ENCODE results near the gene ATP8B2.

DNA sequence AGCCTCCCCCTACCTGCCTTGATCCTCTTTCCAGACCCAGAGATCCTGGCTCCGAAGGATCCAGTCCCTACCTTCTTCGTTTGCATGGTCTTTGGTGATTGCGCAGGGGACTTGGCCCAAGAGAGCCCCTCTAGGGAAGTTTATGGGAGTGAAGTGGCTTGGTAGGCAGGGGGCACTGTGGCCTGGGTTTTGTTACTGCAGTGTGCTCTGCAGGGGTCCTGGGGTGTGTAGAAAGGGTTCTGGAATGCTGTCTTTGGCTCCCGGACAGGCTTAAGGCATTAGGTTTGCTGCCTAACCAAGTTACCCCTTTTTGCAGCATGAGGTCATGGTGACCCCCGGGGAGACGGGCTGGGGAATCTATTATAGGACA, 3.8 kb downstream of the ATP8B2 start:
- TF ChIP-seq CTCF (IDR thresholded peaks at IDR 0.05; ENCODE audit: low read depth, low read length, missing input control) (no peak), MAX (IDR thresholded peaks at IDR 0.05) (no peak), RXRA (IDR thresholded peaks at IDR 0.05) (no peak), FOXA1 (IDR thresholded peaks at IDR 0.05) (no peak), HNF4G (IDR thresholded peaks at IDR 0.05) (no peak), JUND (IDR thresholded peaks at IDR 0.05) (no peak), REST (IDR thresholded peaks at IDR 0.05) (no peak), TAF1 (conservative IDR thresholded peaks at IDR 0.05) (no peak), YY1 (IDR thresholded peaks at IDR 0.05) (no peak)
